Measurements from ENCODE around the gene CCDC24.

GRCh38 chr1:43957407-43958040 lies 33.9 kb upstream of the CCDC24 start:
- TF ChIP-seq, protein P1, sequence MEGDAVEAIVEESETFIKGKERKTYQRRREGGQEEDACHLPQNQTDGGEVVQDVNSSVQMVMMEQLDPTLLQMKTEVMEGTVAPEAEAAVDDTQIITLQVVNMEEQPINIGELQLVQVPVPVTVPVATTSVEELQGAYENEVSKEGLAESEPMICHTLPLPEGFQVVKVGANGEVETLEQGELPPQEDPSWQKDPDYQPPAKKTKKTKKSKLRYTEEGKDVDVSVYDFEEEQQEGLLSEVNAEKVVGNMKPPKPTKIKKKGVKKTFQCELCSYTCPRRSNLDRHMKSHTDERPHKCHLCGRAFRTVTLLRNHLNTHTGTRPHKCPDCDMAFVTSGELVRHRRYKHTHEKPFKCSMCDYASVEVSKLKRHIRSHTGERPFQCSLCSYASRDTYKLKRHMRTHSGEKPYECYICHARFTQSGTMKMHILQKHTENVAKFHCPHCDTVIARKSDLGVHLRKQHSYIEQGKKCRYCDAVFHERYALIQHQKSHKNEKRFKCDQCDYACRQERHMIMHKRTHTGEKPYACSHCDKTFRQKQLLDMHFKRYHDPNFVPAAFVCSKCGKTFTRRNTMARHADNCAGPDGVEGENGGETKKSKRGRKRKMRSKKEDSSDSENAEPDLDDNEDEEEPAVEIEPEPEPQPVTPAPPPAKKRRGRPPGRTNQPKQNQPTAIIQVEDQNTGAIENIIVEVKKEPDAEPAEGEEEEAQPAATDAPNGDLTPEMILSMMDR (IDR thresholded peaks at IDR 0.05), result no peak
- no peak for TF ChIP-seq POLR2A (IDR thresholded peaks at IDR 0.05)
